Measurements from ENCODE around the gene PSMG4. TPM values are rescaled to one million over a fixed set of nuclear protein-coding genes. Genes with fewer than 3 reads are reported as not detected.

The PSMG4 gene
- total RNA-seq, 1 donor from 2014 or later = 16.9 TPM

GRCh38 chr6:3228771-3229565 is 29.8 kb upstream of the PSMG4 start:
- H3K4me1 ChIP-seq = peaks cover 43% of the 10 kb centered on the region
- peaks cover 73% of the 10 kb centered on the region for H3K27me3 ChIP-seq
- no peaks in the 10 kb centered on the region for H3K36me3 ChIP-seq
- no peak for TF ChIP-seq CTCF (IDR thresholded peaks at IDR 0.05)
- ATAC-seq = no peak
- no peak overlapping the region for H3K27ac ChIP-seq
- H3K9me3 ChIP-seq = no peaks in the 10 kb centered on the region
- intact Hi-C loops (cut with DNase I) = no loop called here
- peak; percentile 69 for DNase-seq
- H3K4me3 ChIP-seq = peak overlapping the region; percentile 25

GRCh38 chr6:3229566-3230178 is 29.1 kb upstream of the PSMG4 start:
- Histone ChIP-seq H3K4me1 (peaks cover 43% of the 10 kb centered on the region), H3K4me3 (no peak overlapping the region), H3K27me3 (peaks cover 79% of the 10 kb centered on the region), H3K27ac (no peak overlapping the region), H3K9me3 (no peaks in the 10 kb centered on the region), H3K36me3 (no peaks in the 10 kb centered on the region)
- TF ChIP-seq CTCF (IDR thresholded peaks at IDR 0.05) = no peak
- ATAC-seq (no peak), DNase-seq (no peak)
- intact Hi-C loops (cut with DNase I) = no loop called here

GRCh38 chr6:3230256-3230882 is 28.4 kb upstream of the PSMG4 start:
- H3K27me3 ChIP-seq = peaks cover 86% of the 10 kb centered on the region
- no peaks in the 10 kb centered on the region for H3K36me3 ChIP-seq
- no peak overlapping the region for H3K27ac ChIP-seq
- H3K9me3 ChIP-seq = no peaks in the 10 kb centered on the region
- H3K4me1 ChIP-seq = peaks cover 43% of the 10 kb centered on the region
- no peak for DNase-seq
- no peak for ATAC-seq
- TF ChIP-seq CTCF (IDR thresholded peaks at IDR 0.05) = no peak
- H3K4me3 ChIP-seq = no peak overlapping the region
- intact Hi-C loops (cut with DNase I) = no loop called here

GRCh38 chr6:3230900-3231246 is 27.9 kb upstream of the PSMG4 start:
- TF ChIP-seq CTCF (IDR thresholded peaks at IDR 0.05) = no peak
- peaks cover 43% of the 10 kb centered on the region for H3K4me1 ChIP-seq
- no peak for DNase-seq
- H3K9me3 ChIP-seq = no peaks in the 10 kb centered on the region
- H3K36me3 ChIP-seq = no peaks in the 10 kb centered on the region
- H3K27me3 ChIP-seq = peaks cover 86% of the 10 kb centered on the region
- no peak for ATAC-seq
- H3K4me3 ChIP-seq = peak overlapping the region; percentile 52
- intact Hi-C loops (cut with DNase I) = no loop called here
- no peak overlapping the region for H3K27ac ChIP-seq

- peak; percentile 87 for ATAC-seq
- DNase-seq = peak; percentile 84
- Histone ChIP-seq H3K27ac (peak overlapping the region; percentile 48), H3K36me3 (no peaks in the 10 kb centered on the region), H3K27me3 (peaks cover 85% of the 10 kb centered on the region), H3K4me3 (peak overlapping the region; percentile 52), H3K4me1 (peaks cover 43% of the 10 kb centered on the region), H3K9me3 (no peaks in the 10 kb centered on the region)
- intact Hi-C loops (cut with DNase I) = no loop called here
- no peak for TF ChIP-seq CTCF (IDR thresholded peaks at IDR 0.05)
These were observed 27.3 kb upstream of the PSMG4 start for GRCh38 chr6:3231247-3232016.
